AG10803 (cell line): ENCODE measurements around the gene SLC7A7.
"Not testable (repeated sequence)": the region's sequence is repeated elsewhere in the genome, so short reads cannot be mapped to it uniquely, and the experiment has no call there.

Experiments used
- DNase-seq: peaks from one replicate; pipeline ENCODE4 v3.0.0; 2010; ENCODE audit warnings: low read depth
- H3K4me3 ChIP-seq: 2 replicates; pipeline ENCODE4 v1.5.1; 2011; ENCODE audit warnings: mild to moderate bottlenecking, low read length, control low read depth
- TF ChIP-seq, protein P1 (sequence below): conservative IDR thresholded peaks from 2 replicates; pipeline ENCODE4 v1.5.1; 2011; ENCODE audit warnings: mild to moderate bottlenecking, low read length, control low read depth, inconsistent platforms

SLC7A7 gene

DNA sequence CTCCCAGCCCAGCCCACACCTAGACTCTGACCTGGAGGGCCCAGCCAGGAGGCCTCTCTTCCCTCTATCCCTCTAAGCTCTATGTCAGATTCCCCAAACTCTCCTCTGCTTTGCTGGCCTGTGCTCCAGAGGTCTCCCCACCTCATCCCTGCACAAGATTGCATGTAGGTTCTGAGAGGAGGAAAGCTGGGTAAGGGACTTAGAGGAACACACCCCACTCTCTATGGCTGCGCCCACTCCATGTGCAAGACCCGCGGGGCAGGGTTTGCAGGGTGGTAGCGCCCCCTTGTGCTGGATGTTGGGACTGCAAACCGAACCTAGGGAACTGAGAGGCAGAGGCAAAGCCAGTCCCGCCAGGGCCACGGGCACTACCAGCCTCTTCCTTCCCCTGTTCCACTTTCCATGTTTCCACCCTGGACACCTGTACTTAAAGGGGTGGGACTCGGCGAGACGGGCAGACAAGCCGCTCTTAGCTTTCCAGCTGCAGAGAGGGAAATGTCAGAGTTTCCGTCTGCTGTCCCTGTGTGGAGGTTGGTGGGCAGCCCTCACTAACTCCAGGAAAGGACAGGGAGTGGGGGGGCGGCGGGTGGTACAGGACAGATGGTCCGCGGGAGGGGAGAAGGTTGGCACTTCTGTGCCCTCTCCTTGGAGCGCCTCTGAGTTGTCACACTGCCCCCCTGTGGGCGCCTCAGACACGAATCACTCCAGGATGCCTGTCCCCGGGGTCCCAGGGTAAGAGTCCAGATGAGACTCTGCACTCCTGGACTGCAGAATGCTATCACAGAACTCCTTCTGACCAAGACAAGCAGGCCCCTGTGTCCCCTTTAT is 37.9 kb upstream of the SLC7A7 start:
- peak; percentile 84 for DNase-seq

DNA sequence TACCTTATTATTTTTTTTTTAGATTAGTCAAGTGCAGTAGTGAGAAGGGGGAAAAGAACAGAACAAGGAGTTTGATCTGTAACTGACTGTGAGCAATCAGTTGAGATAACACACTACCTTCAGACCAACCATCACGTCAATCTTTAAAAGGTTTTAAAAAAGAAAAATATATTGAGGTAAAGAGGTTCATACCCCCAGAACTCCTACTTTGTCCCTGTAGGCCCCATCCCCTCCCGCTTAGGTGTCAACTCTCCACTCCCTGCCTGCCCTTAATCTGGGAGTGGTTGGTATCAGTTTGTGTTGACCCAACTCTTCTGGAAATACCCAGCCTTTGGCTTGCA is 37.3 kb upstream of the SLC7A7 start:
- TF ChIP-seq, protein P1, sequence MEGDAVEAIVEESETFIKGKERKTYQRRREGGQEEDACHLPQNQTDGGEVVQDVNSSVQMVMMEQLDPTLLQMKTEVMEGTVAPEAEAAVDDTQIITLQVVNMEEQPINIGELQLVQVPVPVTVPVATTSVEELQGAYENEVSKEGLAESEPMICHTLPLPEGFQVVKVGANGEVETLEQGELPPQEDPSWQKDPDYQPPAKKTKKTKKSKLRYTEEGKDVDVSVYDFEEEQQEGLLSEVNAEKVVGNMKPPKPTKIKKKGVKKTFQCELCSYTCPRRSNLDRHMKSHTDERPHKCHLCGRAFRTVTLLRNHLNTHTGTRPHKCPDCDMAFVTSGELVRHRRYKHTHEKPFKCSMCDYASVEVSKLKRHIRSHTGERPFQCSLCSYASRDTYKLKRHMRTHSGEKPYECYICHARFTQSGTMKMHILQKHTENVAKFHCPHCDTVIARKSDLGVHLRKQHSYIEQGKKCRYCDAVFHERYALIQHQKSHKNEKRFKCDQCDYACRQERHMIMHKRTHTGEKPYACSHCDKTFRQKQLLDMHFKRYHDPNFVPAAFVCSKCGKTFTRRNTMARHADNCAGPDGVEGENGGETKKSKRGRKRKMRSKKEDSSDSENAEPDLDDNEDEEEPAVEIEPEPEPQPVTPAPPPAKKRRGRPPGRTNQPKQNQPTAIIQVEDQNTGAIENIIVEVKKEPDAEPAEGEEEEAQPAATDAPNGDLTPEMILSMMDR: no peak

More for the DNA sequence above, 37.9 kb upstream of the SLC7A7 start:
- TF ChIP-seq, protein P1: peak; percentile 88
- H3K4me3 ChIP-seq: peak overlapping the region; percentile 55

DNA sequence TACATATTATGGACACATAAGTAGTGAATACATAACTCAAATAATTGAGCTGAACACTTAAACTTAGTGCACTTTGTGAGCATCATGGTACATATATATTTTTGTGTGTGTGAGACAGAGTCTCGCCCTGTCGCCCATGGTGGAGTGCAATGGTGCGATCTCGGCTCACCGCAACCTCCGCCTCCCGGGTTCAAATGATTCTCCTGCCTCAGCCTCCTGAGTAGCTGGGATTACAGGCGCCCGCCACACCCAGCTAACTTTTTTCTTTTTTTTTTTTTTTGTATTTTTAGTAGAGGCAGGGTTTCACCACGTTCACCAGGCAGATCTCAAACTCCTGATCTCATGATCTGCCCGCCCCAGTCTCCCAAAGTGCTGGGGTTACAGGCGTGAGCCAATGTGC is 36.9 kb upstream of the SLC7A7 start:
- DNase-seq, H3K4me3 ChIP-seq: not testable (repeated sequence)

More for the DNA sequence above, 37.3 kb upstream of the SLC7A7 start:
- no peak overlapping the region for H3K4me3 ChIP-seq
- DNase-seq: no peak

DNA sequence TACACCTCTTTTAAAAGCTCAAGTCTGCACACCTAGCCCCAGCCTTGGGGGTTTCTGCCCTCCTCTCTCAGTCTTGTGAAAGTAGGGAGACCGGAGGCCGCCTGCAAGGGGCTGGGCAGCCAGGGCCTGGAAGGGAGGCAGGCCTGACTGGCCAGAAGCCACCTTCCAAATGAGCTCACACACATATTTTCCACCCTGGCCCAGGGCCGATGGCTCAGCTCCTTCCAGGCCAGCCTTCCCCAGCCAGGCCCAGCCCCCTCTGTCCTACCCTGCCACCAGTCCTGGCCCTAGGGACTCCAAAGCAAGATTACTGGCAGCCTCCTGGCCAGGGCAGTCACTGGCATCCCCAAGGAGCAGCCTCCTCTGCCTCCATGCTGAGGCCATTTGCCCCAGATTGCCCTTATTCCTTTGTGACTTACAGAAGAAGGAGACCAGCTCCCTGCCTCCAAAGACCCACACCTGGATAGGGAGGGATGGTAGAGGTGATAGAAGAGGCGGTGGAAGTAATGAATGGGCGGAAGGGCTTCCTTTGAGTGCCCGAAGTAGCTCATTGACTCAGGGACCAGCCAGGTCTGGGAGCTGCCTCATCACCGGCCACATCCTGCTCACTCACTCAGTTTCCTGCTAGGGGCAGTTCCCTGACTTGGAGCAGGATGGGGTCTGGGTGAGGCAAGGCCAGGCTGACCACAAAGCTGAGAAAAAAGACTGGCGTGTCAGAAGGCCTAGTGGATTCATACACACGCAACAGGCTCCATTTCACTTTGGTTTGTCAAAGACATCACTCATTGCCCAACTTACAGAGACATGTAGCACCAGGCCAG is 35.9 kb upstream of the SLC7A7 start:
- peak; percentile 99 for DNase-seq
- peak overlapping the region; percentile 46 for H3K4me3 ChIP-seq
- TF ChIP-seq, protein P1: no peak; the same call in 1 of the 2 replicates

DNA sequence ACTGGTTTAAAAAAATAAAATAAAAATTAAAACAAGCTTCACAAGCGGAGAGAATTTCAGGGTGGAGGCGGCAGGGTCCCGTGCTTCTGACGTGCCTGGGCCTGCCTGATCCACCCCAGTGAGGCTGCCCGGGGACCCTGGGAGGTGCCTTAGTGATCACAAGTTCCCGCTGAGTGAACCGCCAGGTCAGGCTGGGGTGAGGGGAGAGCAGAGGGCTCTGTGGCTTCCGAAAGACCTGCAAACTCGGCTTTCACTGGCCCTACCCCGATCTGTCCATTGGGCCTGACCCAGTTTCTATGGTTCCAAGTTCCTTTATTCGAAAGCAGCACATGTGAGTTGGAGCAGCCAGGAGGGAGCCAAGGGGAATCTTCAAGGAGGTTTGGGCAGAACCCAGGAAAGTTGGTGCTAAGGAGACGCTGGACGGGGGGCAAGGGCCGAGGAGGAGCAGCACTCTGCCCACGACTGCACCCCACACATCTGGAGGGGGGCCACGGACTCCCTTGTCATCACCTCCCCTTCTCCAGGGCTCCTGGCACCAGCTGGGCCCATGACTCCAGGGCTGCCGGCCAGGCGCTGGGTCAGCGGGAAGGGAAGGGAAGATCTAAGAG is 34.1 kb upstream of the SLC7A7 start:
- no peak overlapping the region for H3K4me3 ChIP-seq
- peak; percentile 70 for DNase-seq
- TF ChIP-seq, protein P1: no peak

DNA sequence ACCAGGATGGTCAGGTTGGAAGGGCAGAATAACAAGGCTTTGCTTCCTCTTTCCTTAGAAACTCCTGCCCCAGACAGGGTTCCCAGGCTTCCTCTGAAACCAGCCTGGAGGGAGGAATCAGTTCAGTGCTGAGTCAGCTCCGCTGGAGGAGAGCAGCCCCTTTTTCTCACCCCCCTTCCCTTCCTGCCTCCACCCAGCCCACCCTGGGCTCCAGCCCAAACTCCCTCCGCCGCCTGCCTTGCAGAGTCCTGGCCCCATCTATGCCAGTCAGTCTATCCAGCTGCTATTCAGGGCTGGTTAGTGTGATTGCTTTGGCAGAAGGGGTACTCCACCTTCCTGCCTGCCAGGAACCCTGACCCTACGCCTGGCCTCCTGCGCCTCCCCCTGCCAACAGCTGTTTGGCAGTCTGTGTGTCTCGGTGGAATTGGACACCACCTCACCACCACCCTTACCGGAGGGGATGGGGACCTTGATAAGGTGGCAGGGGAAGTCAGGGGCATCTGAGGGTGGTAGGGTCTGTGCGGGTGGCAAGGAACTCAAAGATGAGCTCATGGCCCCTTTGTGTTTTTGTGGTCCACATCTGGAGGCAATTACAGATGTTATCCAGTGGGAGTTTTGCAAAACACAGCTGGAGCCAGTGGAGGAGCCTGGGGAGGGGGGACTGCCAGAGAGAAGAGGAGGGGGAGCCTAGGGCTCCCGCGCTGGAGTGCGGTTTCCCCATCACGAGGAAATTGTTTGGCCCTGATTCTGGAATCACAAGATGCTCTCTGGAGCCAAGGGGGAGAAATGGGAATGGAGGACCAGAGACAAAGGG is 33.3 kb upstream of the SLC7A7 start:
- peak; percentile 92 for DNase-seq
- peak overlapping the region; percentile 26 for H3K4me3 ChIP-seq
- TF ChIP-seq, protein P1: no peak
